ENCODE data around the gene TBC1D4. TPM values are rescaled to one million over a fixed set of nuclear protein-coding genes. Genes with fewer than 3 reads are reported as not detected.

TBC1D4 gene
- total RNA-seq, 3 donors from 2014 or later: 33.3 to 52.8 (median 40.6) TPM

DNA sequence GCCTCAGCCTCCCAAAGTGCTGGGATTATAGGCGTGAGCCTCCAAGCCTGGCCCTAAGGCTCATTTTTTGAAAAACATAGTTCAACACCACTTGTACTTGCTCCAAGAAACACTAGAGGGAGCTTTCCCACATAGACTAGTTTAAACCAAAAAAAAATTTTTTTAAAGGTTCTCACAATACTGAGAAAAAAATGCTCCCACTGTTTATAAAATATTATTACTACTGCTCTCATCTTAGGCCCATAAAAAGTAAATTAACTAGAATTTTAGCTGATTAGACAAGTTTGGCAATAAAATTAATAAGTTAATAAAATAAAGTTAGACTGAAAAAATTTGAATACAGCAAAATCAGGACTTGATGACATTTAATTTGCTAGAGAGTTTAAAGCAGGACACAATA, 109.5 kb downstream of the TBC1D4 start:
- TF ChIP-seq POLR2A (IDR thresholded peaks at IDR 0.05) (no peak), POLR2AphosphoS5 (IDR thresholded peaks at IDR 0.05) (no peak)
- TF ChIP-seq, protein P1, sequence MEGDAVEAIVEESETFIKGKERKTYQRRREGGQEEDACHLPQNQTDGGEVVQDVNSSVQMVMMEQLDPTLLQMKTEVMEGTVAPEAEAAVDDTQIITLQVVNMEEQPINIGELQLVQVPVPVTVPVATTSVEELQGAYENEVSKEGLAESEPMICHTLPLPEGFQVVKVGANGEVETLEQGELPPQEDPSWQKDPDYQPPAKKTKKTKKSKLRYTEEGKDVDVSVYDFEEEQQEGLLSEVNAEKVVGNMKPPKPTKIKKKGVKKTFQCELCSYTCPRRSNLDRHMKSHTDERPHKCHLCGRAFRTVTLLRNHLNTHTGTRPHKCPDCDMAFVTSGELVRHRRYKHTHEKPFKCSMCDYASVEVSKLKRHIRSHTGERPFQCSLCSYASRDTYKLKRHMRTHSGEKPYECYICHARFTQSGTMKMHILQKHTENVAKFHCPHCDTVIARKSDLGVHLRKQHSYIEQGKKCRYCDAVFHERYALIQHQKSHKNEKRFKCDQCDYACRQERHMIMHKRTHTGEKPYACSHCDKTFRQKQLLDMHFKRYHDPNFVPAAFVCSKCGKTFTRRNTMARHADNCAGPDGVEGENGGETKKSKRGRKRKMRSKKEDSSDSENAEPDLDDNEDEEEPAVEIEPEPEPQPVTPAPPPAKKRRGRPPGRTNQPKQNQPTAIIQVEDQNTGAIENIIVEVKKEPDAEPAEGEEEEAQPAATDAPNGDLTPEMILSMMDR (IDR thresholded peaks at IDR 0.05): peak; percentile 45 to 65 (median 61)
- no peaks in the 10 kb centered on the region for H3K27me3 ChIP-seq
- H3K27ac ChIP-seq: peak overlapping the region; percentile 46 to 49
- H3K9me3 ChIP-seq: no peaks in the 10 kb centered on the region
- H3K4me3 ChIP-seq: no peak overlapping the region
- no peaks in the 10 kb centered on the region for H3K36me3 ChIP-seq
- no peak for DNase-seq (ENCODE audit: low spot score in 2 of 2)
- H3K4me1 ChIP-seq: peaks cover 0 to 9% of the 10 kb centered on the region in 2 donors
- intact Hi-C loops (cut with DNase I; ENCODE audit: low total_unique reads): no loop called here

DNA sequence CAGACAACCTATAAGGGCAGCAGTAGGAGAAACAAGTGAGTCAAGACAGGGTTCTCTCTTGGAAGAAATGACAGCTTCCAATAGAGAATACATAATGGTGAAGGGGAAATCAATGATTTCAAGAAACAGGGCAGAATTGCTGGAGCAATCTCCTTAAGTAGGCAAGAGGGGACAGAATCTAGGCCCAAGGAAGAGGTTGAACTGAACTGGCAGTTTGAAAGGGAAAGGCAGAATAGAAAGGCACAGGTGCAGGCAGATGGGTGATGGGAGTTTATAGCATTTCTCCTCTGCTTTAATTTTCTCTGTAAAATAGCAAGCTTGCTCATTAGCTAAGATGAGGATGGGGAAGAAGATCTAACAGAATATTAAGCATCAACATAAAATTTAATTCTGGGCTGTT, 110.8 kb downstream of the TBC1D4 start:
- intact Hi-C loops (cut with DNase I; ENCODE audit: low total_unique reads): no loop called here
- Histone ChIP-seq H3K4me1 (peaks cover 0 to 9% of the 10 kb centered on the region in 2 donors), H3K27me3 (no peaks in the 10 kb centered on the region), H3K9me3 (no peaks in the 10 kb centered on the region), H3K36me3 (no peaks in the 10 kb centered on the region), H3K4me3 (no peak overlapping the region), H3K27ac (no peak overlapping the region)
- TF ChIP-seq POLR2A (IDR thresholded peaks at IDR 0.05) (no peak), POLR2AphosphoS5 (IDR thresholded peaks at IDR 0.05) (no peak)
- TF ChIP-seq, protein P1 (IDR thresholded peaks at IDR 0.05): no peak
- DNase-seq (ENCODE audit: low spot score in 2 of 2): no peak

DNA sequence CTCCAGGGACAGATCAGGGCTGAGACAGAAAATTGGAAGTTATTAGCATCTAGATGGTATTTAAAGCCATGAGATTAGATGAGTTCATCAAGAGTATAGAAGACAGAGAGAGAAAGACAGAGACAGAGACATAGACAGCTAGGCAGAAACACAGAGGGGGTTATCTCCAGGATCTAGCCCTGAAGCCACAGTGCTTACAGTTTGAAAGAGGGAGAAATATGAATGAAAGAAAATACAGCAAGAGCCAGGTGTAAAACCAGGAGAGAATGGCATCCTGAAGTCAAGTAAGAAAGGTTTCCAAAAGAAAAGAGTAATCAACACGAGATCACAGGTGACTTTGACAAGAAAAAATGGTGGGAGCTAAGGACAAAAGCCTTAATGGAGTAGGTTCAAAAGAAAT, 111.2 kb downstream of the TBC1D4 start:
- H3K36me3 ChIP-seq: no peaks in the 10 kb centered on the region
- H3K27me3 ChIP-seq: no peaks in the 10 kb centered on the region
- no peak for DNase-seq (ENCODE audit: low spot score in 2 of 2)
- no peaks in the 10 kb centered on the region for H3K9me3 ChIP-seq
- no peak overlapping the region for H3K4me3 ChIP-seq
- H3K4me1 ChIP-seq: peaks cover 0 to 9% of the 10 kb centered on the region in 2 donors
- intact Hi-C loops (cut with DNase I; ENCODE audit: low total_unique reads): no loop called here
- H3K27ac ChIP-seq: no peak overlapping the region
- TF ChIP-seq POLR2AphosphoS5 (IDR thresholded peaks at IDR 0.05) (no peak), POLR2A (IDR thresholded peaks at IDR 0.05) (no peak)
- TF ChIP-seq, protein P1 (IDR thresholded peaks at IDR 0.05): no peak

DNA sequence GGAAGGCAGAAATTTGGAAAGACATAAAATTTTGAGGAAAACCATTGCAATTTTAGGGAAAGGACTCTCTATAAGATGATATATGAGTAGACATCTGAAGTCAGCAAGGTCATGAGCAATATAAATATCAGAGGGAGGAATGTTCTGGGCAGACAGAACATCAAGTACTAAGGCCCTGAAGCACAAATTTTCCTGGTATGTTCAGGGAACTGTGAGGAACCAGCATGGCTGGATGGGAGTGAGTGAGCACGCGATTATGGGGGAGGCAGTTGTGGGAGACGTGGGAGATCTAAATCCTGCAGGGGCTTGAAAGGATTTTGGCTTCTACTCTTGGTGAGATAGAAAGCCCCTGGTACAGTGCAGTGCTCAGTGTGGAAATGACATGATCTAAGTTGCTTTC, 112.0 kb downstream of the TBC1D4 start:
- DNase-seq (ENCODE audit: low spot score in 2 of 2): no peak
- Histone ChIP-seq H3K27ac (no peak overlapping the region), H3K9me3 (no peaks in the 10 kb centered on the region), H3K4me3 (no peak overlapping the region), H3K4me1 (peaks cover 0 to 9% of the 10 kb centered on the region in 2 donors), H3K36me3 (no peaks in the 10 kb centered on the region), H3K27me3 (no peaks in the 10 kb centered on the region)
- intact Hi-C loops (cut with DNase I; ENCODE audit: low total_unique reads): no loop called here
- TF ChIP-seq POLR2A (IDR thresholded peaks at IDR 0.05) (no peak), POLR2AphosphoS5 (IDR thresholded peaks at IDR 0.05) (no peak)
- TF ChIP-seq, protein P1 (IDR thresholded peaks at IDR 0.05): no peak

DNA sequence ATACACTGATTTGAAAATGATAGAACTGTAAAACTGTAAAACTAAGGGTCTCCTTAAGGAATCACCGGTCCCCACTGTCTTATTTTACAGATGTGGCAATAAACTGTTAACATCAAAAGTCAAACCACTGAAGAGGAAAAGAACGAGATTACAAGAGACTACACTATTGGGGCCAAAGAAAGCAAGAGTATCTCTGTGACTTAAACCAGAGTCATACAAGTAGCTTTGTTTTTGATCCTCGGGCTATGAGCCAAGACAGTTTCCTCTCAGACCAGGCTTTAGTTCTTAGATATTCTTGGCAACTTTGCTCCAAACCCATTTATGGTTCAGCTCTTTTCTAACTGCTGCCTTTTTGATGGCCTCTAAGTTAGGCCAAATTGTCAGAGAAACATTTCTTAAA, 113.8 kb downstream of the TBC1D4 start:
- no peak for TF ChIP-seq POLR2A (IDR thresholded peaks at IDR 0.05)
- TF ChIP-seq POLR2AphosphoS5 (IDR thresholded peaks at IDR 0.05): no peak
- TF ChIP-seq, protein P1 (IDR thresholded peaks at IDR 0.05): no peak
- Histone ChIP-seq H3K4me3 (no peak overlapping the region), H3K27me3 (no peaks in the 10 kb centered on the region), H3K36me3 (no peaks in the 10 kb centered on the region), H3K4me1 (peaks cover 0 to 6% of the 10 kb centered on the region in 2 donors), H3K27ac (peak overlapping the region in 1 of 2 donors; percentile 17), H3K9me3 (no peaks in the 10 kb centered on the region)
- intact Hi-C loops (cut with DNase I; ENCODE audit: low total_unique reads): no loop called here
- no peak for DNase-seq (ENCODE audit: low spot score in 2 of 2)
